Lower lobe of right lung (tissue), 2 donors: ENCODE results near the gene TTN. TPM values are rescaled to one million over a fixed set of nuclear protein-coding genes. Genes with fewer than 3 reads are reported as not detected.

Experiments
- ATAC-seq, 2 donors: fragments of 200-7000 bp; cut with Tn5 transposase; one replicate each; pipeline ENCODE4 v1.9.1; 2020 to 2022; ENCODE audit warnings: mild to moderate bottlenecking in 2 of 2, moderate library complexity in 2 of 2
- DNase-seq: peaks from one replicate; pipeline ENCODE4 v3.0.0-alpha.2; 2020
- H3K27ac ChIP-seq: fragments of 200-600 bp; one replicate; pipeline ENCODE4 v1.8.0; 2022
- H3K27me3 ChIP-seq: fragments of 200-600 bp; one replicate; pipeline ENCODE4 v1.8.0; 2022; ENCODE audit warnings: low read depth
- H3K36me3 ChIP-seq: fragments of 200-600 bp; one replicate; pipeline ENCODE4 v1.8.0; 2022; ENCODE audit warnings: mild to moderate bottlenecking
- H3K4me1 ChIP-seq: fragments of 200-600 bp; one replicate; pipeline ENCODE4 v1.8.0; 2022
- H3K4me3 ChIP-seq: fragments of 200-600 bp; one replicate; pipeline ENCODE4 v1.8.0; 2022; ENCODE audit warnings: mild to moderate bottlenecking
- H3K9me3 ChIP-seq: fragments of 200-600 bp; one replicate; pipeline ENCODE4 v1.8.0; 2022
- CTCF ChIP-seq: fragments of 200-600 bp; IDR thresholded peaks from one replicate; pipeline ENCODE4 v1.8.0; 2022; ENCODE audit warnings: antibody characterized with exemption, mild to moderate bottlenecking
- intact Hi-C: fragments of 100-400 bp; cut with DNase I; formaldehyde crosslinking; loops from one replicate; pipeline ENCODE4 v1.11.0; 2022
- total RNA-seq: library from RNA; stranded (reverse); fragmentation: NEBNext Ultra II Directional; extraction: Animal tissue kit (Norgen Biotek cat#: 25700); gene quantifications from one replicate; pipeline ENCODE4 v1.2.1, GENCODE V29; 2021
- donor health status: DM: no; HTN: yes; CAD: no; lungs with severe emphysema.

The TTN gene
- total RNA-seq, 1 donor from 2014 or later, result 40.3 TPM

- H3K9me3 ChIP-seq, result no peaks in the 10 kb centered on the region
- no peak overlapping the region for H3K27ac ChIP-seq
- DNase-seq (no peak), ATAC-seq (no peak)
- TF ChIP-seq CTCF, result no peak
- H3K4me3 ChIP-seq, result no peak overlapping the region
- no peaks in the 10 kb centered on the region for H3K27me3 ChIP-seq
- intact Hi-C loops, result no loop called here
- peaks cover 6% of the 10 kb centered on the region for H3K36me3 ChIP-seq
- H3K4me1 ChIP-seq, result no peaks in the 10 kb centered on the region
Measured at GRCh38 chr2:178715366-178715765, 91.9 kb downstream of the TTN start.

GRCh38 chr2:178707476-178707875, 99.7 kb downstream of the TTN start:
- ATAC-seq (no peak), DNase-seq (no peak)
- Histone ChIP-seq H3K27me3 (no peaks in the 10 kb centered on the region), H3K4me3 (no peak overlapping the region), H3K4me1 (no peaks in the 10 kb centered on the region), H3K27ac (no peak overlapping the region), H3K9me3 (no peaks in the 10 kb centered on the region), H3K36me3 (peaks cover 15% of the 10 kb centered on the region)
- intact Hi-C loops, result no loop called here
- TF ChIP-seq CTCF, result no peak

- ATAC-seq, result no peak
- intact Hi-C loops, result no loop called here
- H3K4me3 ChIP-seq, result no peak overlapping the region
- H3K27me3 ChIP-seq, result no peaks in the 10 kb centered on the region
- no peak for TF ChIP-seq CTCF
- DNase-seq, result no peak
- H3K9me3 ChIP-seq, result no peaks in the 10 kb centered on the region
- no peaks in the 10 kb centered on the region for H3K4me1 ChIP-seq
- H3K27ac ChIP-seq, result no peak overlapping the region
- peaks cover 21% of the 10 kb centered on the region for H3K36me3 ChIP-seq
Measured at GRCh38 chr2:178704876-178705275, 102.3 kb downstream of the TTN start.

- intact Hi-C loops, result no loop called here
- Histone ChIP-seq H3K4me3 (no peak overlapping the region), H3K9me3 (no peaks in the 10 kb centered on the region), H3K27ac (no peak overlapping the region), H3K27me3 (no peaks in the 10 kb centered on the region), H3K4me1 (no peaks in the 10 kb centered on the region), H3K36me3 (peaks cover 14% of the 10 kb centered on the region)
- no peak for DNase-seq
- no peak for ATAC-seq
- no peak for TF ChIP-seq CTCF
Measured at GRCh38 chr2:178702361-178702760, 104.9 kb downstream of the TTN start.

GRCh38 chr2:178700922-178701342, 106.3 kb downstream of the TTN start:
- no peak overlapping the region for H3K4me3 ChIP-seq
- ATAC-seq, result no peak
- no peaks in the 10 kb centered on the region for H3K4me1 ChIP-seq
- H3K36me3 ChIP-seq, result peaks cover 14% of the 10 kb centered on the region
- no peaks in the 10 kb centered on the region for H3K27me3 ChIP-seq
- TF ChIP-seq CTCF, result peak; percentile 79
- intact Hi-C loops, result no loop called here
- H3K27ac ChIP-seq, result no peak overlapping the region
- no peak for DNase-seq
- H3K9me3 ChIP-seq, result no peaks in the 10 kb centered on the region

GRCh38 chr2:178700136-178700535, 107.1 kb downstream of the TTN start:
- Histone ChIP-seq H3K36me3 (peaks cover 22% of the 10 kb centered on the region), H3K4me1 (no peaks in the 10 kb centered on the region), H3K27ac (no peak overlapping the region), H3K27me3 (no peaks in the 10 kb centered on the region), H3K4me3 (no peak overlapping the region), H3K9me3 (no peaks in the 10 kb centered on the region)
- ATAC-seq (no peak), DNase-seq (no peak)
- intact Hi-C loops, result no loop called here
- TF ChIP-seq CTCF, result no peak
